MM.1S (cell line): ENCODE data around the gene RPL38.
A peak's percentile ranks its signal among the peaks of the same experiment; 100 is the strongest.

Source experiments
- DNase-seq: peaks from one replicate; pipeline ENCODE4 v3.0.0-alpha.2; 2015
- H2AFZ ChIP-seq: fragments of 300-600 bp; sonication (generic); 2 replicates; pipeline ENCODE4 v1.6.0; 2016; ENCODE audit warnings: antibody characterized with exemption, low read length
- H3F3A ChIP-seq: fragments of 300-600 bp; sonication (generic); 2 replicates; pipeline ENCODE4 v1.6.1; 2016; ENCODE audit warnings: mild to moderate bottlenecking, antibody characterized with exemption, low read length, moderate library complexity, mixed read lengths; ENCODE audit not compliant: insufficient read depth
- H3K27ac ChIP-seq: fragments of 300-600 bp; sonication (generic); 2 replicates; pipeline ENCODE4 v1.5.1; 2016; ENCODE audit warnings: mild to moderate bottlenecking, low read length
- H3K27me3 ChIP-seq: fragments of 300-600 bp; sonication (generic); replicated peaks from 2 replicates; pipeline ENCODE4 v1.6.0; 2016; ENCODE audit warnings: low read length; ENCODE audit not compliant: insufficient read depth
- H3K36me3 ChIP-seq: fragments of 300-600 bp; sonication (generic); replicated peaks from 2 replicates; pipeline ENCODE4 v1.6.1; 2016; ENCODE audit warnings: mild to moderate bottlenecking, low read length, mixed read lengths; ENCODE audit not compliant: insufficient read depth
- H3K4me1 ChIP-seq: fragments of 300-600 bp; sonication (generic); 2 replicates; pipeline ENCODE4 v1.6.1; 2016; ENCODE audit warnings: low read length, mixed read lengths
- H3K4me2 ChIP-seq: fragments of 300-600 bp; sonication (generic); 2 replicates; pipeline ENCODE4 v1.6.0; 2016; ENCODE audit warnings: low read depth, low read length
- H3K4me3 ChIP-seq: fragments of 300-600 bp; sonication (generic); 2 replicates; pipeline ENCODE4 v1.5.1; 2016; ENCODE audit warnings: low read length, mixed read lengths
- H3K79me2 ChIP-seq: fragments of 300-600 bp; sonication (generic); 2 replicates; pipeline ENCODE4 v1.6.1; 2016; ENCODE audit warnings: mixed run types, low read length, mixed read lengths
- H3K9ac ChIP-seq: fragments of 300-600 bp; sonication (generic); 2 replicates; pipeline ENCODE4 v1.6.1; 2016; ENCODE audit warnings: low read length, mixed read lengths
- H3K9me2 ChIP-seq: fragments of 300-600 bp; sonication (generic); replicated peaks from 2 replicates; pipeline ENCODE4 v1.6.1; 2016; ENCODE audit warnings: mild to moderate bottlenecking, low read length, mixed read lengths; ENCODE audit not compliant: insufficient read depth
- H3K9me3 ChIP-seq: fragments of 300-600 bp; sonication (generic); replicated peaks from 2 replicates; pipeline ENCODE4 v1.6.1; 2016; ENCODE audit warnings: mild to moderate bottlenecking, low read length, mixed read lengths; ENCODE audit not compliant: insufficient read depth
- H4K20me1 ChIP-seq: fragments of 300-600 bp; sonication (generic); 2 replicates; pipeline ENCODE4 v1.6.1; 2016; ENCODE audit warnings: mild to moderate bottlenecking, low read length, moderate library complexity, mixed read lengths; ENCODE audit not compliant: insufficient read depth
- EZH2 ChIP-seq: fragments of 300-600 bp; sonication (generic); optimal IDR thresholded peaks from 2 replicates; pipeline ENCODE3; 2017; ENCODE audit warnings: low read depth, mild to moderate bottlenecking, antibody characterized with exemption, low read length, mixed read lengths
- EZH2phosphoT487 ChIP-seq: fragments of 300-600 bp; sonication (generic); IDR thresholded peaks from 2 replicates; pipeline ENCODE4 v1.6.1; 2018; ENCODE audit warnings: antibody characterized with exemption, low read length
- TF ChIP-seq, protein P1 (sequence below): fragments of 300-600 bp; sonication (generic); IDR thresholded peaks from 2 replicates; pipeline ENCODE4 v1.5.1; 2016; ENCODE audit warnings: antibody characterized with exemption, low read length, mixed read lengths

RPL38 gene

GRCh38 chr17:74212209-74212912, 8.9 kb downstream of the RPL38 start:
- H3K9me3 ChIP-seq: no peaks in the 10 kb centered on the region
- TF ChIP-seq EZH2 (no peak), EZH2phosphoT487 (no peak)
- TF ChIP-seq, protein P1, sequence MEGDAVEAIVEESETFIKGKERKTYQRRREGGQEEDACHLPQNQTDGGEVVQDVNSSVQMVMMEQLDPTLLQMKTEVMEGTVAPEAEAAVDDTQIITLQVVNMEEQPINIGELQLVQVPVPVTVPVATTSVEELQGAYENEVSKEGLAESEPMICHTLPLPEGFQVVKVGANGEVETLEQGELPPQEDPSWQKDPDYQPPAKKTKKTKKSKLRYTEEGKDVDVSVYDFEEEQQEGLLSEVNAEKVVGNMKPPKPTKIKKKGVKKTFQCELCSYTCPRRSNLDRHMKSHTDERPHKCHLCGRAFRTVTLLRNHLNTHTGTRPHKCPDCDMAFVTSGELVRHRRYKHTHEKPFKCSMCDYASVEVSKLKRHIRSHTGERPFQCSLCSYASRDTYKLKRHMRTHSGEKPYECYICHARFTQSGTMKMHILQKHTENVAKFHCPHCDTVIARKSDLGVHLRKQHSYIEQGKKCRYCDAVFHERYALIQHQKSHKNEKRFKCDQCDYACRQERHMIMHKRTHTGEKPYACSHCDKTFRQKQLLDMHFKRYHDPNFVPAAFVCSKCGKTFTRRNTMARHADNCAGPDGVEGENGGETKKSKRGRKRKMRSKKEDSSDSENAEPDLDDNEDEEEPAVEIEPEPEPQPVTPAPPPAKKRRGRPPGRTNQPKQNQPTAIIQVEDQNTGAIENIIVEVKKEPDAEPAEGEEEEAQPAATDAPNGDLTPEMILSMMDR: no peak
- no peaks in the 10 kb centered on the region for H3K9me2 ChIP-seq
- H3F3A ChIP-seq: peaks cover 48% of the 10 kb centered on the region
- H3K27me3 ChIP-seq: peaks cover 10% of the 10 kb centered on the region
- peaks cover 8% of the 10 kb centered on the region; the same call in 1 of the 2 replicates for H3K36me3 ChIP-seq
- peak overlapping the region; percentile 34; the same call in 1 of the 2 replicates for H3K9ac ChIP-seq
- H3K4me2 ChIP-seq: peak overlapping the region; percentile 97
- H3K79me2 ChIP-seq: peaks cover 15% of the 10 kb centered on the region
- H2AFZ ChIP-seq: peak overlapping the region; percentile 48
- DNase-seq: no peak
- H3K4me1 ChIP-seq: peaks cover 10% of the 10 kb centered on the region; the same call in 1 of the 2 replicates
- peak overlapping the region; percentile 62; the same call in 1 of the 2 replicates for H3K27ac ChIP-seq
- peak overlapping the region; percentile 63 for H3K4me3 ChIP-seq
- peaks cover 35% of the 10 kb centered on the region for H4K20me1 ChIP-seq

GRCh38 chr17:74212913-74213791, 9.7 kb downstream of the RPL38 start, which contains the start of gene TTYH2:
TTYH2 (plus strand) TSS chr17:74213571; CDS start chr17:74213588, 17 bp downstream.
- peak within 1 kb of the TSS; percentile 82 for H2AFZ ChIP-seq
- H4K20me1 ChIP-seq: peaks cover 29% of the 10 kb centered on the region

DNA sequence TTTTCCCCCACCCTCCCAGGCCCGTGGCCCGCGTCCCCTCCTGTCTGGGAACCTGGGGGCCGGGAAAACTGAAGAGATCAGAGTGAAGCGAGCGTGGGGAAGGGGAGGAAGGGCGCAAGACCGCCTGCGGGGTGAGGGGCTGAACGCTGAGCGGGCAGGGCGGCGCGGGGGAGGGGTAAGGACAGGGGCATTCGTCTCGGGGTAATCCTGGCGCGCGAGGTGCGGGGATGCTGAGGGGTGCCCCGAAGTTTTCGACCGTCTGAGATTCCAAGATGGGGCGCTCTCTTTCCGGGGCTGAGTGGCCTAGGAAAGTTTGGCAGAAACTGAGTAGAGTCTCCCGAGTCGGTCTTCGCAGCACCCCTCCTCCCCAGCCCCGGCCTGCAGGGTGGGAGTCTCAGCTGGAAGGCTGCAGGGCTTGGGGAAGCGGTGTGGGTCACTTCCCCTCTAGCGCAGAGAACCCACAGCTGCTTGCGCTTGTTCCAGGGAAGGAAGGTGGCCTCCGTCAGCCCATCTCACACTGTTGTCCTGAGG, 10.4 kb downstream of the RPL38 start:
- no peaks in the 10 kb centered on the region for H3K9me2 ChIP-seq
- H3K9ac ChIP-seq: no peak overlapping the region
- no peak for DNase-seq
- H2AFZ ChIP-seq: peak overlapping the region; percentile 82
- H3K4me1 ChIP-seq: peaks cover 10% of the 10 kb centered on the region; the same call in 1 of the 2 replicates
- H3K4me2 ChIP-seq: peak overlapping the region; percentile 74
- 0 out of 2 replicates have a peak, but pooled peaks cover 3% of the 10 kb centered on the region for H3K79me2 ChIP-seq
- no peak overlapping the region for H3K27ac ChIP-seq
- H4K20me1 ChIP-seq: peaks cover 21% of the 10 kb centered on the region
- H3K9me3 ChIP-seq: no peaks in the 10 kb centered on the region
- H3K27me3 ChIP-seq: peaks cover 14% of the 10 kb centered on the region
- peaks cover 41% of the 10 kb centered on the region for H3F3A ChIP-seq
- H3K4me3 ChIP-seq: peak overlapping the region; percentile 53
- no peak for TF ChIP-seq EZH2phosphoT487
- no peak for TF ChIP-seq EZH2
- TF ChIP-seq, protein P1: no peak
- peaks cover 3% of the 10 kb centered on the region; the same call in 1 of the 2 replicates for H3K36me3 ChIP-seq

More at GRCh38 chr17:74212913-74213791, 9.7 kb downstream of the RPL38 start, which contains the start of gene TTYH2:
- Histone ChIP-seq H3K4me2 (peak within 1 kb of the TSS; percentile 97), H3K9ac (peak within 1 kb of the TSS; percentile 34; the same call in 1 of the 2 replicates), H3K27me3 (peaks cover 14% of the 10 kb centered on the region), H3K36me3 (peaks cover 5% of the 10 kb centered on the region; the same call in 1 of the 2 replicates), H3F3A (peaks cover 47% of the 10 kb centered on the region), H3K4me3 (peak within 1 kb of the TSS; percentile 63), H3K4me1 (peaks cover 10% of the 10 kb centered on the region; the same call in 1 of the 2 replicates), H3K9me3 (no peaks in the 10 kb centered on the region), H3K27ac (peak within 1 kb of the TSS; percentile 62; the same call in 1 of the 2 replicates), H3K9me2 (no peaks in the 10 kb centered on the region), H3K79me2 (peaks cover 7% of the 10 kb centered on the region)
- DNase-seq: peak; percentile 87
- TF ChIP-seq, protein P1: peak; percentile 47
- TF ChIP-seq EZH2 (no peak), EZH2phosphoT487 (no peak)
